ENCODE data around the gene MAPK8IP2. TPM values are rescaled to one million over a fixed set of nuclear protein-coding genes. Genes with fewer than 3 reads are reported as not detected.

MAPK8IP2 gene
- total and polyA plus RNA-seq, 2 of the 13 experiments (the other 11 are each of a cell fraction or from before 2014, with no cell fraction given): 1.3 to 2.6 TPM

- TF ChIP-seq, protein P1, sequence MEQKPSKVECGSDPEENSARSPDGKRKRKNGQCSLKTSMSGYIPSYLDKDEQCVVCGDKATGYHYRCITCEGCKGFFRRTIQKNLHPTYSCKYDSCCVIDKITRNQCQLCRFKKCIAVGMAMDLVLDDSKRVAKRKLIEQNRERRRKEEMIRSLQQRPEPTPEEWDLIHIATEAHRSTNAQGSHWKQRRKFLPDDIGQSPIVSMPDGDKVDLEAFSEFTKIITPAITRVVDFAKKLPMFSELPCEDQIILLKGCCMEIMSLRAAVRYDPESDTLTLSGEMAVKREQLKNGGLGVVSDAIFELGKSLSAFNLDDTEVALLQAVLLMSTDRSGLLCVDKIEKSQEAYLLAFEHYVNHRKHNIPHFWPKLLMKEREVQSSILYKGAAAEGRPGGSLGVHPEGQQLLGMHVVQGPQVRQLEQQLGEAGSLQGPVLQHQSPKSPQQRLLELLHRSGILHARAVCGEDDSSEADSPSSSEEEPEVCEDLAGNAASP (CRISPR knock-in tag; IDR thresholded peaks at IDR 0.05; ENCODE audit: borderline replicate concordance): peak; percentile 55; the same call in 1 of the 2 replicates
- 0 out of 2 replicates have a peak, but pooled peaks have one; percentile 35 for TF ChIP-seq SAP130 (CRISPR knock-in tag; IDR thresholded peaks at IDR 0.05; ENCODE audit: low read depth)
- 0 out of 2 replicates have a peak, but pooled peaks have one; percentile 16 for TF ChIP-seq ZNF776 (CRISPR knock-in tag; IDR thresholded peaks at IDR 0.05)
- no peak for TF ChIP-seq ZNF441 (CRISPR knock-in tag; IDR thresholded peaks at IDR 0.05; ENCODE audit: borderline replicate concordance)
- TF ChIP-seq RXRB (CRISPR knock-in tag; IDR thresholded peaks at IDR 0.05; ENCODE audit: borderline replicate concordance): peak; percentile 42; the same call in 1 of the 2 replicates
- TF ChIP-seq ZFX (CRISPR knock-in tag; IDR thresholded peaks at IDR 0.05; ENCODE audit: low read depth): peak; percentile 31; the same call in 1 of the 2 replicates
- TF ChIP-seq ATF7 (IDR thresholded peaks at IDR 0.05): no peak
- 0 out of 2 replicates have a peak, but pooled peaks have one; percentile 53 for TF ChIP-seq ATF7 (CRISPR knock-in tag; IDR thresholded peaks at IDR 0.05)
- TF ChIP-seq MAFF (IDR thresholded peaks at IDR 0.05; ENCODE audit: low read depth, low read length): peak; percentile 66
- no peak for TF ChIP-seq SMC3 (IDR thresholded peaks at IDR 0.05; ENCODE audit: low read length)
- TF ChIP-seq MAFG (CRISPR knock-in tag; IDR thresholded peaks at IDR 0.05): peak; percentile 68; the same call in 1 of the 2 replicates
- TF ChIP-seq ZNF687 (CRISPR knock-in tag; IDR thresholded peaks at IDR 0.05): peak; percentile 72
- no peak for TF ChIP-seq ZNF207 (IDR thresholded peaks at IDR 0.05; ENCODE audit: borderline replicate concordance)
- TF ChIP-seq, protein P2, sequence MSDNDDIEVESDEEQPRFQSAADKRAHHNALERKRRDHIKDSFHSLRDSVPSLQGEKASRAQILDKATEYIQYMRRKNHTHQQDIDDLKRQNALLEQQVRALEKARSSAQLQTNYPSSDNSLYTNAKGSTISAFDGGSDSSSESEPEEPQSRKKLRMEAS (IDR thresholded peaks at IDR 0.05): peak; percentile 56; the same call in 1 of the 2 replicates
- TF ChIP-seq, protein P3, sequence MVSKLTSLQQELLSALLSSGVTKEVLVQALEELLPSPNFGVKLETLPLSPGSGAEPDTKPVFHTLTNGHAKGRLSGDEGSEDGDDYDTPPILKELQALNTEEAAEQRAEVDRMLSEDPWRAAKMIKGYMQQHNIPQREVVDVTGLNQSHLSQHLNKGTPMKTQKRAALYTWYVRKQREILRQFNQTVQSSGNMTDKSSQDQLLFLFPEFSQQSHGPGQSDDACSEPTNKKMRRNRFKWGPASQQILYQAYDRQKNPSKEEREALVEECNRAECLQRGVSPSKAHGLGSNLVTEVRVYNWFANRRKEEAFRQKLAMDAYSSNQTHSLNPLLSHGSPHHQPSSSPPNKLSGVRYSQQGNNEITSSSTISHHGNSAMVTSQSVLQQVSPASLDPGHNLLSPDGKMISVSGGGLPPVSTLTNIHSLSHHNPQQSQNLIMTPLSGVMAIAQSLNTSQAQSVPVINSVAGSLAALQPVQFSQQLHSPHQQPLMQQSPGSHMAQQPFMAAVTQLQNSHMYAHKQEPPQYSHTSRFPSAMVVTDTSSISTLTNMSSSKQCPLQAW (CRISPR knock-in tag; IDR thresholded peaks at IDR 0.05): 0 out of 2 replicates have a peak, but pooled peaks have one; percentile 52
Observed at GRCh38 chr22:50656122-50657070, 55.8 kb downstream of the MAPK8IP2 start (continued).
